Frontal cortex (tissue), 4 donors: ENCODE results near the gene SMOC2. TPM values are rescaled to one million over a fixed set of nuclear protein-coding genes. Genes with fewer than 3 reads are reported as not detected.

ENCODE experiments used
- DNase-seq, 2 donors: peaks; one replicate each; pipeline ENCODE4 v3.0.0; 2012; ENCODE audit warnings: low spot score in 2 of 2
- FAIRE-seq: peaks from 2 replicates; lab custom pipeline; 2012; peaks lifted over from hg19 to GRCh38; lab: Jason Lieb, UNC
- total RNA-seq: library from RNA; depleted of rRNA; stranded (reverse); fragments of >200 nt; gene quantifications from one replicate; pipeline ENCODE4 v1.2.3, GENCODE V29; 2014
- donor health status: control.
- donor health status: control.
- donor health status: control.

Gene SMOC2
- total RNA-seq, 1 donor from 2014 or later, result 4.9 TPM

DNA sequence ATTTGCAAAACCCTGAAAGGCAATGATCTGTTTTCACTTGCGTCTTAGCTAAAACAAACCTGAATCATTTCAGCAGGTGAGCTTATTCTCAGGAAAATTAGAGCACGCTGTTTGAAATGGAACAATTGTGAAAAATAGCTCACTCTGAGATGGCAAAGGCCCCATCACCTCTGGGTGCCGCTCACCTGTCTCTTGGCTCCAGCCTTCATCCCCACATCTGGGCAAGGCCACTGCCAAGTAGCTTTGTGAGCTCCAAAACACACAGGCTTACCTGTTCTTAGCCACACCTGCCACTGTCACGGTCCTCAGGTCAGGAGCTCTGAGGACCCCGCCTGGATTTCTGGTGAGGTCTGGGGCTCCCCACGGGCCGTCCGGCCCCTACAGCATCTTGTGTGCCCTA is 66.7 kb downstream of the SMOC2 start:
- FAIRE-seq (no peak), DNase-seq (no peak)

DNA sequence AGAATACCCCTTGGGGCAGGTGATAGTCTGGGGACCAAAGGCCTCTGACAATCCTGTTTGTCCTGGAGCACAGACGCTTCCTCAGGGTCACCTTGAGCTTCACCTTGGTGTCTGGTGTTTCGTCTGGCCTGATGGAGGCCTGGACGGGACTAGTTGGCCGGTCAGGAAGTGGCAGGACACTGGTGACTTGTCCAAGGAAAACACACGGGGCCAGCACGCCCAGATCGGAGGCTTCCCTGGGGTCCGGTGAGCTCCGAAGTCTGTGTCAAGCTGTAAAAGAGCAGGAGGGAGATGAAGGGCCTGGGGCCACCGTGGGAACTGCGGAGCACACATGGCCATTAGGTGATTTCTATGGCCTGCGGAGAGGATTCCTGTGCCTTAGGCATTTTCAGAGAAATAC is 67.9 kb downstream of the SMOC2 start:
- no peak for DNase-seq
- FAIRE-seq, result no peak

DNA sequence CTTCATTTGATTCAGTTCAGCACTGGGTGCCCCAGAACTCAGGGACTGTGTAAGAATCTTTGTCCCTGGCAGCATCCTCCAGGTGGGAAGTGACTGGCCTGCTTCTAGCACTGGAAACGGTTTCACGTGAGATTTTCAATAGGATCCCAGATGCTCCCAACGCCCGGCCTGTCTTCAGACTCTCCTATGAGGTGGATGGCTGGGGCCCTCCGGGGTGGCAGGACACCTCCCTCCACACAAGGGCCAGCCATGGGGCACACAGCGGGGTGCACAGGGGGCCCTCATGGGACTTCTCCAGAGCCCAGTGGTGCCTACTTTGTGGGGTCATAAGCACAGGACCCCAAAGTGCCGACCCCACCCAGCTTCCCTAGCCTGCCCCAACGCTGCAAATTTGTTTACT is 72.8 kb downstream of the SMOC2 start:
- DNase-seq (no peak), FAIRE-seq (no peak)

GRCh38 chr6:168514216-168514615 is 73.2 kb downstream of the SMOC2 start:
- DNase-seq (no peak), FAIRE-seq (no peak)

DNA sequence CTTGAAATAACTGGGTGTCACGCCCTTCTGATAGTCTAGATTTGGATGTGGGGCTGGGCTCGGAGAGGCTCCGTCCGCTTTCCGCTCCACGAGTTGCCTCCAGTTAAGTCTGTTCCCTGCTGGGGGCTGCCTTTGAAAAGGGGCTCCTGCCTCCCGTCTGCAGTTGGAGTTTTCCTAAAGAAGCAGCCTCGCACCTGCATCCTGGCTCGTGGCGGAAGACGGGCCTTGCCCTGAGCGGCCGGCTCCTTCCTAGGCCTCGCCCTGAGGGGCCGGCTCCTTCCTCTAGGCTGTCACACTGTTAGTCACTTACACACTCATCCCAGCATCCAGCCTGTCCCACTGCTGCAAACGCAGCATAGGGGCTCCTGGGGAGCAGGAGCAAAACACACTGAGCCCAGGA is 74.4 kb downstream of the SMOC2 start:
- no peak for DNase-seq
- no peak for FAIRE-seq

GRCh38 chr6:168516944-168517741 is 76.2 kb downstream of the SMOC2 start:
- DNase-seq (no peak), FAIRE-seq (no peak)

GRCh38 chr6:168517742-168518347 is 76.9 kb downstream of the SMOC2 start:
- no peak for FAIRE-seq

GRCh38 chr6:168518348-168518745 is 77.4 kb downstream of the SMOC2 start:
- no peak for FAIRE-seq
- DNase-seq, result no peak

More at GRCh38 chr6:168517742-168518347, 76.9 kb downstream of the SMOC2 start:
- no peak for DNase-seq

DNA sequence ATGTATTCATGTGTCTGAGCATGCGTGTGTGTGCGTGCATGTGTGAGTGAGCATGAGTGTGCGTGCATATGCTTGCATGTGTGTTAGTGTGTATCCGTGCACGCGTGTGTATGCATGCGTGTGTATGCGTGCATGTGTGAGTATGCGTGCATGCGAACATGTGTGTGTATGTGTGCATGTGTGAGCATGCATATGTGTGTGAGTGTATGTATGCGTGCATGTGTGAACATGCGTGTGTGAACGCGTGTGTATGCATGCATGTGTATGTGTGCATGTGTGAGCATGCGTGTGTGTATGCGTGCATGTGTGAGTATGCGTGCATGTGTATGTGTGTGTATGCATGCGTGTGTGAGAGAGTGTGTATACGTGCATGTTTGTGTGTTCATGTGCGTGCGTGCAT is 77.9 kb downstream of the SMOC2 start:
- DNase-seq (no peak), FAIRE-seq (no peak)

- FAIRE-seq (no peak), DNase-seq (no peak)
Measured at GRCh38 chr6:168520233-168520632, 79.2 kb downstream of the SMOC2 start.

GRCh38 chr6:168524571-168525001 is 83.6 kb downstream of the SMOC2 start:
- DNase-seq, result no peak
- FAIRE-seq, result no peak

DNA sequence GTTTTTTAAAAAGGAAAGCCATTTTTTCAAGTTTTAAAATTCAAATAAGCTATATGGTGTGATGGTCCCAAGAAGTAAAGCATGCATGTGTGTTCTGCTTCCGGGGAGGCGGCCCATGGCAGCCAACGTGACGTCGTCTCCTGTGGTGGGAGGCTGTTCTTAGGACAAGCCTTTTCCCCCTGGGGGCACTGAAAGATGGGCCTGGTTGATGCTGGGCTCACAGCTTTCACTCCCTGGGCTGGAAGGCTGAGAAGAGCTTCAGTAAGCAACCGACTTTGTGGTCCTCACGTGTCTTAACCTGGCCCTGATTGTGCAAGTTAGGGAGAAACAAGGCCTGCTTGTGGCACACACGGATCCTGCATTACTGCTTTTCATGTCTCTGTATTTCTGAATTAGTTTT is 84.1 kb downstream of the SMOC2 start:
- no peak for FAIRE-seq
- DNase-seq, result no peak

DNA sequence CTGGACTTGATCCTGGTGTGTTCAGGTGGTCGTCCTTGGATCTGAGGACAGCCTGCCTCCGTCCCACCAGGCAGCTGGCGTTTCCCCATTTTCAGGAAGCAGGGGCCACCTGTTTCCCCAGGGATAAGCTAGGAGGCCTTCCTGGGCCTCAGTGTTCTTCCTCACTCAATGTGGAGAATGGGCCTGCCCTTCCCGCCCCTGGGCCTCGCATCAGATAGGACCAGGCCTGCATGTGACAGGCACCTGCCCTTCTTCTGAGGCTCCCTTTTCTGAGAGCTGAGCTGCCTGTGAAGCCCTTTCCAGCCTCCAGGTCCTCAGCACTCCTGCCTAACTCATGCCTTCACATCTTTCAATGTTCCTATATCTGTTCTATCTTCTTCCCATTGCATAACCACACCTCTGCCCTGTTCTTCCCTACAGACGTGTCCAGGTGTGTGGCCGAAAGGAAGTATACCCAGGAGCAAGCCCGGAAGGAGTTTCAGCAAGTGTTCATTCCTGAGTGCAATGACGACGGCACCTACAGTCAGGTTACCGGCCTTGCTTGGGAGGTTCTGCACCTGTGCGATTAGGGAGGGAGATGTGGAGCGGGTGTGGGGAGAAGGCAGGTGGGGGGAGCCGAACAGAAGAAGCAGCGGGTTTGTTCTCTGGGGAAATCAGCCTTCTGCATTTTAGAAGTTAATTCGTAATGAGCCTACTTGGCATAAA is 85.1 kb downstream of the SMOC2 start:
- FAIRE-seq (no peak), DNase-seq (no peak)

GRCh38 chr6:168526841-168527281 is 85.9 kb downstream of the SMOC2 start:
- no peak for FAIRE-seq
- DNase-seq, result no peak

GRCh38 chr6:168527451-168528210 is 86.6 kb downstream of the SMOC2 start:
- FAIRE-seq (no peak), DNase-seq (no peak)

DNA sequence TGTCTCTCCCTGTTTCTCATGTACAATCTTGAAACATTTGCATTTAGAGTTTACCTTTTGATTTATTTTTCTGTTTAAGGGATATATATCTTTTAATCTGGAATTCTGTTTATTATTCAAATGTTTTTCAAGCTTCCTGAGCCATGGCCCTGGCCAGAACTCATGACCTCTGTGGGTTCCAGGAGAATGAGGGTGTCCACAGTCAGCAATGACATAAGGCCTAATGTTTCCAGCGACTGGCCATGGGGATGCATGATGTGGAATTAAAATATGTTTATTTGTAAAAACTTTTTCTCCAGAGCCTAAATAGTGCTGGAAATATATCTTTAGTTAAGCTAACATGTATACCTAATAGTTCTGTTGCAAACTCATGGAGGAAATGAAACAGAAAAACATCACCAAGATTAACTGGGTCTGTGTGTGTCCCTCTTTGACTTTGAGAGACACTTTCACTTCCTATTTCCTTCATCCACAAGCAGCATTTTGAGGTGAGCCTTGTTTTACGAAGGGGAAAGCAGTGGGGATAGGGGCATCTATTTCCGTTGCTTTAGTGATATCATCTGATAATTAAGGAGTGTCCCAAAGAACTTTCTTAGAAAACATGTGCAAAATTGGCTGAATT is 87.6 kb downstream of the SMOC2 start:
- no peak for FAIRE-seq
- DNase-seq, result no peak

DNA sequence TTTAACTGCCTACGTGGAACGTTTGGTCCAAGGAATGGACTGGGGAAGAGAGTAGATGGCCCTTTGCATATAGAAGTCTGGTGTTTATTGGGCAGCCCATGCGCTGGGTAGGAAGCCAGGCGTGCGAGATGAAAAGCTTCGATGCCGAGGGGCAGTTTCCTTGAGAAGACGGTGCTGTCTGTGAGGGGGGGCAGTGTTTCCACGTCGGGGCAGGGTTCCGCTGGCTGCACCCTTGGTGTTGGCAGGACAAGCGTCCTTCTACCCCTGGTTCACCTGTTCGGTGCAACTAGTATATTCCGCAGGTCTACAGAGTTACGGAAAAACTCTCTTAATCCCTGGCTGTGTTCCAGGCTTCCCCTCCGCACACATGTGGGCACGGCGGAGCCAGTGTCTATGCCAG is 88.2 kb downstream of the SMOC2 start:
- FAIRE-seq (no peak), DNase-seq (no peak)

DNA sequence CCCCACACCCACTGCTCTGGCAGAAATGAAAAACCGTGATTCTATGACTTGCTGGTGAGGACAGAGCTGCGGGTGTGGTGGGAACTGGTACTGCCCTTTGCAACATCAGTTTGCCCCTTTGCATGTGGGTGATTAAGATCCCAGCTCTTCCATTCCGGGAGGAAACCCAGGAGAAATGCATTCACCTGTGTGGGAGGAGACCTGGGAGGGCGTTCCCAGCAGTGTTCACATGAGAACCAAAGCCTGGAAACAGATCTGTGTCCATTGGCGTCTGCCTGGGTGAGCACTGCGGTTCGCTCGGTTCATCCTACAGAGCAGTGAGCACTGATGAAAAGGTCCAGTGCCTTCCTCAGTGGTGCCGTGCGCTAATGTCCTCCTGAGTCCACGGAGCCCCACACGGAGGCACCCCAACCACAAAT is 89.7 kb downstream of the SMOC2 start:
- DNase-seq (no peak), FAIRE-seq (no peak)

GRCh38 chr6:168532070-168532469 is 91.1 kb downstream of the SMOC2 start:
- no peak for DNase-seq
- FAIRE-seq, result no peak

DNA sequence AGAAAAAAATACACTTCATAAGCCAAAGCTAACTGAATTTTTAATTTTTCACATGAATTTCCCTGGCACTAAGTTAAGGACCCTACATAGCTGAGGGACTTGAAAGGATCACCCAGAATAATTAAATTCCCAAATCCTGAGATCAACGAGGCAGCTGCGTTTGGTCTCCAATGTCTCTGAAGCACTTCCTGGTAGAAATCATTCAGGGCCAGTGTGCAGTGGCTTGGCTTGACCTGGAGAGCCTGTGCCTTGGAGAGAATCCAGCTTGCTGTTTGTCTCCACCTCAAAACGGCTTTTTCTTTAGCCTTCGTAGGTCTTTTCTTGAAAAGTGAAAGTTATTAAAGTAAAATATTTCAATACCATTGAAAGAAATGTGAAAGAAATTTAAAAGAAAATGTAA is 92.4 kb downstream of the SMOC2 start:
- no peak for DNase-seq
- FAIRE-seq, result no peak
